Loucy (cell line): ENCODE measurements around the gene EIF3B.

Experiments
- EZH2phosphoT487 ChIP-seq: fragments of 200-600 bp; IDR thresholded peaks from 2 replicates; pipeline ENCODE4 v1.6.1; 2018; ENCODE audit warnings: antibody characterized with exemption, mild to moderate bottlenecking, moderate library complexity, borderline replicate concordance
- TF ChIP-seq, protein P1 (sequence below): fragments of 200-600 bp; sonication (generic); conservative IDR thresholded peaks from 2 replicates; pipeline ENCODE4 v1.5.1; 2014; ENCODE audit warnings: mild to moderate bottlenecking, antibody characterized with exemption, low read length

DNA sequence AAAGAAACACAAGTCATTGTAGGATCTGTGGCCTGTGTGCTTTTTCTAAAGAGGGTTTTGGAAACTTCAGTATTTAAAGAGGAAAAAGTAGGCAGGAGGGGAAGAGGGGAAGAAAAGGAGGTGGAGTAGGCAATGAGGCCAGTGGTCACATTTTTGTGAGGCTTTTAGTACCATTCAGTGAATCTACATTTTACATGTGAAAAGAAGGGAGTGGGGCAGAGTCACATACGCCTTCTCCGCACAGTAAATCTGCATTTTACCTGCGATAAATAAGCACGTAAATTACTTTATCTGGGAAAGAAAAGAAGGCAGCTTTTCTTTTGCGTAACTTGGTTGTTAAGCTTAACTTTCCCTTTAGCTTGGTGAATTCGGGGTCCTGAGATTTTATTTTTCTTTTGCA is 62.0 kb downstream of the EIF3B start:
- TF ChIP-seq, protein P1, sequence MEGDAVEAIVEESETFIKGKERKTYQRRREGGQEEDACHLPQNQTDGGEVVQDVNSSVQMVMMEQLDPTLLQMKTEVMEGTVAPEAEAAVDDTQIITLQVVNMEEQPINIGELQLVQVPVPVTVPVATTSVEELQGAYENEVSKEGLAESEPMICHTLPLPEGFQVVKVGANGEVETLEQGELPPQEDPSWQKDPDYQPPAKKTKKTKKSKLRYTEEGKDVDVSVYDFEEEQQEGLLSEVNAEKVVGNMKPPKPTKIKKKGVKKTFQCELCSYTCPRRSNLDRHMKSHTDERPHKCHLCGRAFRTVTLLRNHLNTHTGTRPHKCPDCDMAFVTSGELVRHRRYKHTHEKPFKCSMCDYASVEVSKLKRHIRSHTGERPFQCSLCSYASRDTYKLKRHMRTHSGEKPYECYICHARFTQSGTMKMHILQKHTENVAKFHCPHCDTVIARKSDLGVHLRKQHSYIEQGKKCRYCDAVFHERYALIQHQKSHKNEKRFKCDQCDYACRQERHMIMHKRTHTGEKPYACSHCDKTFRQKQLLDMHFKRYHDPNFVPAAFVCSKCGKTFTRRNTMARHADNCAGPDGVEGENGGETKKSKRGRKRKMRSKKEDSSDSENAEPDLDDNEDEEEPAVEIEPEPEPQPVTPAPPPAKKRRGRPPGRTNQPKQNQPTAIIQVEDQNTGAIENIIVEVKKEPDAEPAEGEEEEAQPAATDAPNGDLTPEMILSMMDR, result no peak
- TF ChIP-seq EZH2phosphoT487, result no peak
